GM12864 (cell line): ENCODE results near the gene TSPAN2.

ENCODE experiments used
- DNase-seq: peaks from one replicate; pipeline ENCODE4 v3.0.0-alpha.2; 2011; ENCODE audit warnings: low read depth
- H3K4me3 ChIP-seq: 2 replicates; pipeline ENCODE4 v1.5.1; 2011; ENCODE audit warnings: mild to moderate bottlenecking, low read depth, low read length, control low read depth
- TF ChIP-seq, protein P1 (sequence below): IDR thresholded peaks from 2 replicates; pipeline ENCODE4 v1.5.1; 2011; ENCODE audit warnings: low read depth, mild to moderate bottlenecking, moderate library complexity, low read length, control low read depth, inconsistent platforms; ENCODE audit errors: missing control alignments

TSPAN2 gene

DNA sequence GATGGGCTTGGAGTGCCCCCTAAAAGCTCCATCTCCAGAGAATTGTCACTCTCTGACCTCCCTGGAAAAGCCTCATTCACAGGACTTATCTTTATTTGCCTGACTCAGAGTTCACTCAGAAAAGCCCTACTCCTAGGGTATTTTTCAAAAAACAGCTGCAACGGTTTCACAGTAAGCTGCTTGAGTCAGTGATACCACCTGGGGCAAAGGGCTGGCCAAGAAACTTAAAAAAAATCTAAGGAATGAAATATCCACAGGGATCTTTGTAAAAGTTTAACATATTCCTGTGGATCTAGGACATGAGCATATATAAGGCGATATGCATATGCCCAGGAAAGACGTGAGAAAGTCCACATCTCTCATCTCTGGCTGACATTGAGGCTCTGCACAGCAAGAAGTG lies 33.8 kb upstream of the TSPAN2 start:
- TF ChIP-seq, protein P1, sequence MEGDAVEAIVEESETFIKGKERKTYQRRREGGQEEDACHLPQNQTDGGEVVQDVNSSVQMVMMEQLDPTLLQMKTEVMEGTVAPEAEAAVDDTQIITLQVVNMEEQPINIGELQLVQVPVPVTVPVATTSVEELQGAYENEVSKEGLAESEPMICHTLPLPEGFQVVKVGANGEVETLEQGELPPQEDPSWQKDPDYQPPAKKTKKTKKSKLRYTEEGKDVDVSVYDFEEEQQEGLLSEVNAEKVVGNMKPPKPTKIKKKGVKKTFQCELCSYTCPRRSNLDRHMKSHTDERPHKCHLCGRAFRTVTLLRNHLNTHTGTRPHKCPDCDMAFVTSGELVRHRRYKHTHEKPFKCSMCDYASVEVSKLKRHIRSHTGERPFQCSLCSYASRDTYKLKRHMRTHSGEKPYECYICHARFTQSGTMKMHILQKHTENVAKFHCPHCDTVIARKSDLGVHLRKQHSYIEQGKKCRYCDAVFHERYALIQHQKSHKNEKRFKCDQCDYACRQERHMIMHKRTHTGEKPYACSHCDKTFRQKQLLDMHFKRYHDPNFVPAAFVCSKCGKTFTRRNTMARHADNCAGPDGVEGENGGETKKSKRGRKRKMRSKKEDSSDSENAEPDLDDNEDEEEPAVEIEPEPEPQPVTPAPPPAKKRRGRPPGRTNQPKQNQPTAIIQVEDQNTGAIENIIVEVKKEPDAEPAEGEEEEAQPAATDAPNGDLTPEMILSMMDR = no peak
- no peak overlapping the region for H3K4me3 ChIP-seq
- DNase-seq = no peak

DNA sequence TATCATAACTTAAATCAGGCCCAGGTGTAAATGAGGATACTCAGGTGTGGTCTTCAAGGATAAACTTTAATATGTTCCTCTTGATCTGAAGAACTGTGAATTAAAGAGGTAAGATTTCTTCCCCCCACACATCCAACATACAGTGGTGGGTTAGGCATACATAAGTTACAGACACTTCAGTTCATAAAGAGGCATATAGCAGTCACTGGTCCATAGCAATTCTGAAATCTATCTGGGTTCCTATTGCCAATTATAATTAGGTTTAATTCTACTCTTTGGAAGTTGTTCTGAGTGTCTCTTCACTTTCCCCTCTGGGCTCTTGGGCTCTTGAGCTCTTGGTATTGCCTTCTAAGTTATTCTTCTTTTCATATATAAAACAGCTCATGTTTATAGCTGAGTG lies 32.5 kb upstream of the TSPAN2 start:
- DNase-seq = no peak
- TF ChIP-seq, protein P1 = no peak

DNA sequence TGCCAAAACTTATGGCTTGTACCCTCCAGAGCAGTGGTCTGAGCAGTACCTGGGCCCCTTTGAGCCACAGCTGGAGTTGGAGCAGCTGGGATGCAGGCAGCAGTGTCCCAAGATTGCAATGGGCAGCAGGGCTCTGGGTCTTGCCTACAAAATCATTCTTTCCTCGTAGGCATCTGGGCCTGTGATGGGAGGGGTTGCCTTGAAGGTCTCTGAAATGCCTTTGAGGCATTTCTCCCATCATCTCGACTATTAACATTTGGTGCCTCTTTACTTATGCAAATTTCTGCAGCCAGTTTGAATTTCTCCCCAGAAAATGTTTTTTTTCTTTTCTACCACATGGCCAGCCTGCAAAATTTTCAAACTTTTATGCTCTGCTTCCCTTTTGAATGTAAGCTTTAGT lies 31.0 kb upstream of the TSPAN2 start:
- no peak for DNase-seq
- H3K4me3 ChIP-seq = no peak overlapping the region
- TF ChIP-seq, protein P1 = no peak

More for the DNA sequence above, 32.5 kb upstream of the TSPAN2 start:
- H3K4me3 ChIP-seq = no peak overlapping the region

DNA sequence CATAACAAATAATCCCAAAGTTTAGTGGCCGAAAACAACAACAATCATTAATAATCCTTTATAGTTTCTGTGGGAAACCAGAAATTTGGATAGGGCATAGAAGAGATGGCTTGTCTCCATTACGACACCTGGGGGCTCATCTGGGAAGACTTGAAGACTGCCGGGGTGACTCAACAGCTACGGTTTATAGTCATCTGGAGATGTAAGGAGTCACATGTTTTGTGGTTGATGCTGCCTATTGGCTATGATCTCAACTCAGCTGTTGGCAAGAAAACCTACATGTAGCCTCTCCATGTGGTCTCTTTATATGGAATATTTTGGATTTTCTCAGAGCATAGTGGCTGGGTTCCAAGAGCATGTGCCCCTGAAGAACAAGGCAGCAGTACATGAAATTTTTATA lies 29.3 kb upstream of the TSPAN2 start:
- DNase-seq = no peak
- TF ChIP-seq, protein P1 = no peak
- no peak overlapping the region for H3K4me3 ChIP-seq

DNA sequence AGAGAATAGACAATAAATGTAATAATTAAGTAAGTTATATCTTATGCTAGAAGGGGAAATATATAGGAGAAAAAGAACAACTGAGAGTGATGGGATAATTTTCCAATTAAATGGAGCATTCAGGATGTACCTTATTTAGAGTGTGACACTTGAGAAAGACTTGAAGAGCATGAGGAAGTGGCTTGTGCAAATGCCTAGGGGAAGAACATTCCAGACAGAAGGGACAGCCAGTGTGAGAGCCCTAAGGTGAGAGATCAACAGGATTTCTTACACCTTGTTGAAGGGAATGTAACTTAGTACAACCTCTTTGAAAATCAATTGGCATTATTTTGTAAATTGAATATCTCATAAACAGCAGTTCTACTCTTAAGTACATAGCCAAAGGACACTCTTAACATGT lies 28.8 kb upstream of the TSPAN2 start:
- H3K4me3 ChIP-seq = no peak overlapping the region
- TF ChIP-seq, protein P1 = no peak
- DNase-seq = no peak

DNA sequence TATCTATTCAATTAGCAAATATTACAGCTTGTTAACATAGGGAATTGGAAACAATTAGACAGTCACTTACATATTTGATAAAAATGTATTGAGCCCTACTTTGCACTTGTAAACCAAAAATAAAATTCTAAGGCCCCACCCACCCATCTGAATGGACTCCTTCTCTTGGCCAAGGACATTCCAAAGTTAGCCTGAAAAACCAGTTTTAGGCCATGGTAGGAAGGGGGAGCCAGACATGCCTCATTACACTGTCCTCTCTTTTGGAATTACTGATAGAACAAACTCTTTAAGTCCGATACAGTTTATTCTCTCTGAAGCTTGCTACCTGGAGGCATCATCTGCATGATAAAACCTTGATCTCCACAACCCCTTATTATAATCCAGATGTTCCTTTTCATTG lies 28.0 kb upstream of the TSPAN2 start:
- no peak overlapping the region for H3K4me3 ChIP-seq
- DNase-seq = no peak
- TF ChIP-seq, protein P1 = no peak

DNA sequence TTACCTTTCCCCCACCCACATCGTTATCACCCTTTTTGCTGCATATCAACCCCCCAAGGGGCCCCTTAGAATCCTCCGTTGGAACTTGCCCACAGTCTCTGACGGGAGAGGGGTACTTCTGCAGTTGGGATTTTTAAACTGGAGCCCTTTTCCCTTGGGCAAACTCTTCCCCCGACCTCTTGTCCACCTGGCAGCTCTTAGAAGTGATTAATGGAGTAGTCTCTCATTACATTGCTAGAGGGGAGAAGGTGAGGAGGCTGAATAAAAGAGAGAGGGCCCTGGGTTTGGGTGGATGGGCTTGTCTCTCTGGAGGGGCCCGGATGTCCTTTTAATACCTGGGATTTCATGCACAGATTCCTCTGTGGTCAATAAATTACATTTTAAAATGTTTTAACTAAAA lies 27.2 kb upstream of the TSPAN2 start:
- TF ChIP-seq, protein P1 = no peak
- DNase-seq = no peak
- H3K4me3 ChIP-seq = no peak overlapping the region
